ENCODE data around the gene USP24.
"Not testable (repeated sequence)": the region's sequence is repeated elsewhere in the genome, so short reads cannot be mapped to it uniquely, and the experiment has no call there.

USP24 gene

DNA sequence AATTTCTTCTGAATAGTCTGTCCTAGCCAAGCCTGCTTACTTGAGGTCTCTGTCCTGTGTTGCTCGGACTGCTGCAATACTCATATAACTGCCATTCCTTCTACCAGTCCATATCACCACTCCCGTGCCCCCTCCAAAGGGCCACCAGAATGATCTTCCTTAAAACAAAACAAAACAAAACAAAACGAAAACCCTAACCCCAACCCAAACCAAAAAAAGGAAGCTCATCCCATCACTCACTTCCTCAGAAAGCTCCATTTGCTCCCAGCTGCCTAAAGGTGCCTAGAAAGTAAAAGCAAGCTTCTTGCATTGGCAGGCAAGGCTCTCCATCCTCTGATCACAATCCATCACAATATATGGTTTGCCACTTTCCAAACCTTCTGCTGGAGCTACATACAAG is 20.3 kb downstream of the USP24 start:
- DNase-seq, result no peak

DNA sequence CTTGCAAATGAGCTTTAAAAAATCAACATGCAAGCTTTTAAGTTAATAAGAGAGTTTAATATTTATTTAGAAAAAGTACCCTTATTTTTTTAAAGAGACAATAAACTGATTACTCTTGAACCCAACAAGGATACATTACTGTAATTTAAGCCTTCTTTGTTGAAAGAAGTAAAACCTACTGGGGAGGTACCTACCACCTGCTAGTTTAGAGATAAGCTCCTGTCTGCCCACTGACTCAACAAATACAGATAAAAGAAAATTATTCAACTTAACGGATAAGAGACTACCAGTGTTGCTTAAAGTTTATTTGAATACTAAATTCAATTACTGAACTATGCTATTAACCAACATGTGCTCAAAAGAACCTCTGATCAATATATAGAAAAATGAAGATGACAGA is 23.1 kb downstream of the USP24 start:
- no peak for DNase-seq

DNA sequence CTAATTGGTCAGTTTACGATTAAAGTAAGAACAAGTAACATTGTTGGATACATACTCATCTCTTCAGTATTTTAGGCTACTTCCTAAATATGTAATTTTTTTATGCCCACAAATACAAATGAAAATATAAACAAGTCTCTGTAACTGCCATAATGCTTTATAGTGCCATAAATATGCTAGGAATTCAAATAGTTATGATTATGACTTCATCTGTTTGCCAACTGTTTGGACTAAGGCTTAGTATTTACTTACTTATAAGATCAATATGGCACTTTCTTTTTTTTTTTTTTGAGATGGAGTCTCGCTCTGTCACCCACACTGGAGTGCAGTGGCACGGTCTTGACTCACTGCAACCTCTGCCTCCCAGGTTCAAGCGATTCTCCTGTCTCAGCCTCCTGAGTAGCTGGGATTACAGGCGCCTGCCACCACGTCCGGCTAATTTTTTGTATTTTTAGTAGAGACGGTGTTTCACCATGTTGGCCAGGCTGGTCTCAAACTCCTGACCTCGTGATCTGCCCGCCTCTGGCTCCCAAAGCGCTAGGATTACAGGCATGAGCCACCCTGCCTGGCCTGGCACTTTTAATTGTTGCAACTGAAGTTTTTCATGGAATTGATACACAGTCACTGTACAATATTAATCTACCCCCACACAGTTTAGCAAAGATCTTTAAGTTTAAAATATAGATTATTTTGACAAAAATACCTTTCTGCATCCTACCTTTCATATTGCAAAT is 23.8 kb downstream of the USP24 start:
- DNase-seq, result not testable (repeated sequence)

DNA sequence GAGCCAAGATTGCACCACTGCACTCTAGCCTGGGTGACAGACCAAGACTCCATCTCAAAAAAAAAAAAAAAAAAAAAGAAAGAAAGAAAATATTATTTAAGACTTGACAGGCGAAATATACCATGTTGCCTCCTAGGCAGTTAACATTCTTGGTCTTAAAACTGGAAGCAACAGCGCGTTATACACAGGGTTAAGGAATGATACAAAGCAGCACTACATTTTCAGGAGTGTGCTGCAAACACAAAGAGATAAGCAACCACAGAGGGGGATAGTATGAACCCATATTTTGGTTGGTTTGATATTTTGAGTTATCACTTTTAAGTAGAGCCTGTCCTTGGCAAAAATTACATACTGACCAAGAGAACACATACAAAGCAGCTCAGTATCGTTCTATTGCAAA is 25.1 kb downstream of the USP24 start:
- no peak for DNase-seq

DNA sequence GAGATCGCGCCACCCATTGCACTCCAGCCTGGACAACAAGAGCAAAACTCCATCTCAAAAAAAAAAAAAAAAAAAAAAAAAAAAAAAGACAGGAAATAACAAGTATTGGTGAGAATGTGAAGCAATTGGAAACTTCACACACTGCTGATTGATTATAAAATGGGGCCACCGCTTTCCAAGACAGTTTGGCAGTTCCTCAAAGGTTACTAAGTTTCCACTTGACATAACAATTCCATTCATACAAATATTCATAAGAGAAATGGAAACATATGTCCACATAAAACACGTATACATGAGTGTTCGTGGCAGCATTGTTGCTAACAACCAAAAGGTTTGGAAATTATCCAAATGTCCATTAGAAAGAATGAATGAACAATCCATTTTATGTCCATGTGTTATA is 26.3 kb downstream of the USP24 start:
- DNase-seq, result no peak

DNA sequence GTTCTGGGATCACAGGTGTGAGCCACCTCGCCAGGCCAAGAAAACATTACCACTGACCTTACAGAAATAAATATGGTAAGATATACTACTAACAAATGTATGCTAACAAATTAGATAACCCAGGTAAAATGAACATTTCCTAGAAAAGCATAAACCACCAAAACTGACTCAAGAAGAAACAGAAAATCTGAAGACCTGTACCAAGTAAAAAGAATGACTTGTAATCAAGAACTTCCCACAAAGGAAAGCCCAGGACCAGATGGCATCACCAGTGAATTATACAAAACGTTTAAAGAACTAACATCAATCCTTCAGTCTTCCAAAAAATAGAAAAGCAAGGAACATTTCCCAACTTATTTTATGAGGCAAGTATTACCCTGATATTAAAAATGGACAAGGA is 29.3 kb downstream of the USP24 start:
- DNase-seq, result no peak

DNA sequence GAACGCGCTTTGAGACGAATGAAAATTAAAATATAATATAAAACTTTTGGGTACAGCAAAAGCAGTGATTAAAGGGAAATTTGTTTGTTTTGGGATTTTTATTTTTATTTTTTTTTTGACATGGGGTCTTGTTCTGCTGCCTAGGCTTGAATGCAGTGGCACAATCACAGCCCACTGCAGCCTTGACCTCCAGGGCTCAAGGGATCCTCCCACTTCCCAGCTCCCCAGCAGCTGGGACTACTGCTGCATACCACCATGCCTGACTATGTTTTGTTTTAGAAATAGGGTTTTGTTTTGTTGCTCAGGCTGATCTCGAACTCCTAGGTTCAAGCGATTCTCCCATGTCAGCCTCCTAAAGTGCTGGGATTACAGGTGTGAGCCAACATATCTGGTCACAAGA is 30.3 kb downstream of the USP24 start:
- no peak for DNase-seq

DNA sequence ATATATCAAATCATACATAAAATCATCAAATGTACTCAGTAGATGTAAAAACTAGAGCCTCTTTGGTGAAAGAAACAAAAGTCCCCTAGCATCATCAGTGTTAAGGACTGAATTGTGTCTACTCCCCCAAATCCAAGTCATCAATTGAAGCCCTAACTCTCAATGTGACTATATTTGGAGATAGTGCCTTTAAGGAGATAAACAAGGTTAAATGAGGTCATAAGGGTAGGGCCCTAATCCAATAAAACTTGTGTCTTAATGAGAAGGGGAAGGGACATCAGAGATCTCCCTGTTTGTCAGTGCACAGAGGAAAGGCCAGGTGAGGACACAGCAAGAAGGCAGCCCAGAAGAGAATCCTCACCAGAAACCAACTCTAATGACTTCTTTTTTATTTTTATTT is 33.5 kb downstream of the USP24 start:
- DNase-seq, result no peak

DNA sequence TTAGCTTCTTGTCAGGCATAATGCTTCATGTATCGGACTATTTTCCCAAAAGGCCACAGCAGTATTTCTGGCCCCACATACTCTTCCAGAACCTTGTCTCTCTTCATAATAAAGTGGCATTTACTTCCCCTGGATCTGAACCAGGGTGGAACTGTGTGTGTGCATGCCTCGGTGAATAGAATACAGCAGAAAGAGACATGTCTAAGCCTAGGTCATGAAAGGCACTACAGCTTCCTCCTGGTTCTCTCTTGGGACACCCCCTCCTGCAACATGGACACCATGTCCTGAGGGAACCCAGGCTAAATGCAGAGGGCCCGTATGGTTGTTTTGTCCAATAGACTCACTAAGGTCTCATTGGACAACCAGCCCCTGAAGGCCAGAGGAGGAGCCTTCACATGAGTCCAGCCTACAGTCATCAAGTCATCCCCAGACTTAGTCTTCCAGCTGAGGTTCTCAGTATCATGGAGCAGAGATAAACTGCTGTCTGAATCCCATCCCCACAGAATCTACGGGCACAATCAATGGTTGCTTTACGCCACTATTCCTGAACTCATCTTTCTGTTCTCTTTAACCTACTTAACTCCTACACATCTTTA is 35.0 kb downstream of the USP24 start:
- DNase-seq, result no peak

DNA sequence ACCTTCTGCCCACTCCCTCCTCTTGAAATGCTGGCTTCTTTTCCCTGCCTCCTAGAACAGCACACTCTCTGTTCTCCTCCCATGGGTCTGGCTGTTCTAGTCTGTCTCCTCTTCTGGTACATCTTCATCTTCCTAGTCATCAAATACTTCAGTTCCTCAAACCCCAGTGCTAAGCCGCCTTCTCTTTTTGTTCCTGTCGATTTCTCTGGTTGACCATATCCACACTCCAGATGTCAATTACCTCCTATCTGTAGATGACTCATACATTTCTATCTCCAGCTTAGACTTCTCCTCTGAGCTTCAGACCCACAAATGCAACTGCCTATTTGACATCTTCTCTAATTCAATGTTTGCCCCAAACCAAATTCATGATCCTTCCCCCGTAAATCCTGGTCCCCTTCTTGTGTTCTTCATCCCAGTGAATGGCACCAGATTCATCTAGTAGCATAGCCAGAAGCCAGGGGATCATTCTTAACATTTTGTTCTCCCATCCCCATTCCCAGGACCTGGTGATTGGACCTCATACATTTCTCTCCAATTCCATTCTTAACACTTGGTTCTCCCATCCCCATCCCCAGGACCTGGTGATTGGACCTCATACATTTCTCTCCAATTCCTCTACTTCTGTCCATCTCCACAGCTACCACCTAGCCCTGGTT is 35.9 kb downstream of the USP24 start:
- no peak for DNase-seq

DNA sequence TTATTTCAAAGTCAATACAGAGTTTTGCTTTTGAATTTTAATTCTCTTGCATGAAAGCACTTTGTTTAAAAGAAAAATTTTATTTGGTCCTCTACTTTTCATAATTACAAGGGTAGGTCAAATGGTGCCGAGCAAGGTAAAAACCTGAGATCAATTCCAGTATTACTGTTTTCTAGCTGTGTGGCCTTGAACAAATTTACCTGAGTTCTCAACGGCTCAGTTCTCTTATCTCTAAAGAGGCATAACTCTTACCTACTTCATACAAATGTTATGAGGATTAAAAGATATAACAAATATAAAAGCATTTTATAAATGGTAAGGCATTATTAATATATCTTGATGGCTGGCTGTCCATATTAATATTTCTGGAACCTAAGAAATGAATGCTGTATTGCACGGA is 42.5 kb downstream of the USP24 start:
- DNase-seq, result no peak

DNA sequence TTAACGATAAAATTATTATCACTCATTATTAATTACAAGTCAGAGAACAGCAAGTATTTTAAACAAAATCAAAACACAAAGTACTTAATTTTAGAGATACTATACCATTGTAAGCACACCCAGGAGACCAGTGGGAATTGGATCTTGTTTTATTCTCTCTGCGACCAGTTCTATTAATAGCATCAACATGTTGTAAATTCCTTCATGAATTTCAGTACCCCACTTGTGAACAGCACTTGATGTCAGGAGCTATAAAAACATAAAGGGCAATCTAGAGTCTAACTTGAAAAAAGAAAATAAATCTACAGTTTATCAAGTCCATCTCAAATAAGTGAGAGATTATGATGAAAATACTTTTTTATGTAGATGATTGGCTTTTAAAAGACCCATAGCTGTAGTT is 42.9 kb downstream of the USP24 start:
- DNase-seq, result no peak

DNA sequence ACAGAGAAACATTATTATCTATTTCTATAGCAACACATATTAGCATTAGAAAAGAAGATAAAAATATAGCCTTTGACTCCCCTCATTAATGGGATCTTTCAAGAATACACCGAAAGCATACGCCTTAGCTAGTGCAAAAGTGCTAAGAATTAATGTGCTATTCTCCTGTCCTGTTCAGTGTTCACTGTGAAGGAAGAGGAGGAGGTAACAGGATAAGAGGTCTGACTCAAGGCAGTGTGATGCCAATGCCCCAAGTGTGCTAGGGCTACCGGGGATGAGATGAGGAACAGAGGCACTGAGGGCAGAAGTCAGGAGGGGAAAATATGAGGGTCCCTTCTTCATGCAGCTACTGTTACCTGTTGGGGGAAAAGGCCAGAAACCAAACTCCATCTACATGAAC is 43.5 kb downstream of the USP24 start:
- DNase-seq, result no peak

DNA sequence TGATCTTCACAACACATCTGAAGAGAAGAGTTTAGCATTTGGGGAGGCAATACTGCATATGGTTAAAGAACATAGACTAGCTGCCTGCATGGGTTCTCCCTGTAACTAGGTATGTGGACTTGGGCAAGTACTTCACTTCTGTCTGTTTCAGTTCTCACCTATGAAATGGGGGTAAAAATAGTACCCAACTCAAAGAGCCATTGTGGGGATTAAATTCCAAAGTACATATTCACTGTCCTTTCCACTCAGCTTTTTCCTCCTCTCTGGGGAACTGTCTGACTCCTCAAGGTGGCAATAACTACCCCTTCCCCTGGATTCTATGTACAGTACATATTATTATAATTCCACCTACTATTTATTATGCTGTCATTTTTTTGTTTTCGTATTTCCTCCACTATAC is 44.7 kb downstream of the USP24 start:
- no peak for DNase-seq

DNA sequence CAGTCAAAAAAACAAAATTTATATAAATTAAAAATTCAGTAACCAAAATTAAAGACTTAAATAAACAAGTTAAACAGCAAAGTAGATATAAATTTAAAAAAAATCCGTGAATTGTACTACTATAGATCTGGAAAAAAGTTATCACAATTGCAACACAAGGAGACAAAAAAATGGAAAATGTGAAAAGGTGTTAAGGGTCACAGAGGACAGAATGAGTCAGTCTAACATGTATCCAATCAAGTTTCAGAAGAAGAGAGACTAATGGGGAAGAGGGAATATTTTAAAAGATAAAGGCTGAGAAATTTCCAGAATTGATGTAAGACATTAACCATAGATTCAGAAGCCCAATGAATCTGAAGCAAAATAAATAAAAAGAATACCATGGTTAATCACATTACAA is 46.0 kb downstream of the USP24 start:
- no peak for DNase-seq

DNA sequence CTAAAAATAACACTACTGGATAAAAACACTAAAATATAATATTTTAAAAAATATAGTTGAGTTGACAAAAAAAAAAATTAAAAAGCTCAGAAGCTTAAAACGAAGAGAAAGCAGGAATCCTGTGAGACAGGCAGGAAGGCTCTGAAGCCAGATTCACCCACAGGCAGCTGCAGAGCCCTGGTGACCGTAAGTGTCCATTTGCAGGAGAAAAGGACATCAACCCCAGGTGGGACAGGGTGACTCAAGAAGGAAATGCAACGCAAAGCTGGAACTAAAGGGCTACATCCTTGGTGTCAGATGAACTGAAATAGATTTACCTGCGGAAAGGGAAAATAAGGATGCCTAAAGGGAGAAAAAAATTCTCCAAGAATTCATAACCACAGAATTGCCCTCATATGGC is 46.8 kb downstream of the USP24 start:
- DNase-seq, result no peak

DNA sequence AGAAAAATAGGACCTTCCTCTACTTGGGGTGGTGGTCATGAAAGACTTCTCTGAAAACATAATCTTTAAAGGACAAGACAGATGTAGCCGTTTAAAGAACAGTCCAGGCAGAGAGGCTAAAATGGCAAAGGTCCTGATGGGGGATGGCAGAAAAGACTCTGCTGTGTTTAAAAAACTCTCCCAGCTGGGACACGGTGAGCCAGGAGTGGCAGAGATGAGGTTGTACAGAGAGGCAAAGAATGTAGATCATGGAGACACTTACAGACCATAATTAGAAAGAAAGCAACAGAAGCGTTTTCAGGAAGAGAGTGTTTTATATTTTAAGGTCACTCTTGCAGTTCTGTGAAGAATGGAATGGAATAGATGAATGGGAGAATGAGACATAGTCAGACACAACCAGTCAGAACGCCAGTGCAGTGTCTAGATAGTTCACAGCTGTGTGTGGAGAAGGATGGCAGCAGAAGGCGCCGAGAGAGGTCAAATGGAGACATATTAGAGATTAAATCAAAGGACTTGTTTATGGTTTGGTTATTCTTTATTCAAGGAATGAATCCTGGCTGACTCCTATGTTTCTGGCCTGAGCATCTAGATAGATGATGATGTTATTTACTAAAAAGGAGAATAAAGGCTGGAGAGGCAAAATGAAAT is 47.8 kb downstream of the USP24 start:
- no peak for DNase-seq

DNA sequence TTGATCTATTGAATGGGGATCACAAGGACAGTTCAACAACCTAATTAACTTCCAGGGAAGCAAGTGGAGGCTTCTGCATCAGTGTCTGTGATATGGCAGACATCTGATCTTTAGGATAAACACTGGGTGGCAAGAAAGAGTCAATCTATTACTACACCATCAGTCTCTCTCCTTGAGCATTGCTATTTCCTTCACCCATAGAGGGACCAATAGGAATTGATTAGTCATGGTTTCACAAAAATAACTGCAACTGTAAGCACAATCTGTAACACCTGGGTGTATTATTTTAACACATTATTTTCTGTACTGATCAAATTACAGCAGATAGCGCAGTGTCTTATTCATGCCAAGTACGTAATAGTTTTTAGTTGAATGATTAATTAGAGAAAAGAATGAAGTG is 50.3 kb downstream of the USP24 start:
- no peak for DNase-seq

DNA sequence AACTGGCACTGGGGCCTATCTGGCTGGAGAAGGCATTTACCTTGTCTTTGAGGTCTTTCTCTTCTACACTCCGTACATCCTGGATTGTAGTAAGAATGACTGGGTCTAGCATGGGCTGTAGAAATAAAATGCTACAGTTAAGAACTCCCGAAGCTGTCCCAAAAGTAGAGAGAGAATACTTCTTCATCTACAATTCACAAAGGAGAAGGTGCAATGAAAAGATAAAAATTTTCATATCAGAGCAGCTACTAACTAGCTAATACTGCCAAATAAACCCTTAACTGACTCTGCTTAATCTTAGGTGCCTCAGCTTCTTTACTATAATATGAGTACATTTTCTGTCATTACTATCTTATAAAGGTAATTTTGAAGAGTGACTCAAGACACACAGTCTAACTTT is 55.6 kb downstream of the USP24 start:
- no peak for DNase-seq

DNA sequence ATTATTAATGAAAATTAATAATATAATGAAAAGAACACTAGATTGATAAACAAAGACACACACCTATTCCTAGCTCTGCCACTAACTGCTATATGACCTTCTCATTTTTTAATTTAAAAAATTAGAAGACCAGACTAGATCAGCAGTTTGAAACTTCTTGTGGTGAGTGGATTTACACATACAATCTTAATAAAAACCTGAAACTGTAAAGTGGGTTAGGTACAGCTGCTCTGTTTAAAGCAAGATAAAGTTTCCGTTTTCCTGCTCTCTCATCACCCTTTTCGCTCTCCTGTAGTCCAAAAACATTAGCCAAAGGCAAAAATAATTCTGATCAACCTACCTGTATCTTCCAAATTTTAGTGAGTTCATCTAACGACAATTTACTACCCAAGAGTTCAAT is 58.6 kb downstream of the USP24 start:
- no peak for DNase-seq

DNA sequence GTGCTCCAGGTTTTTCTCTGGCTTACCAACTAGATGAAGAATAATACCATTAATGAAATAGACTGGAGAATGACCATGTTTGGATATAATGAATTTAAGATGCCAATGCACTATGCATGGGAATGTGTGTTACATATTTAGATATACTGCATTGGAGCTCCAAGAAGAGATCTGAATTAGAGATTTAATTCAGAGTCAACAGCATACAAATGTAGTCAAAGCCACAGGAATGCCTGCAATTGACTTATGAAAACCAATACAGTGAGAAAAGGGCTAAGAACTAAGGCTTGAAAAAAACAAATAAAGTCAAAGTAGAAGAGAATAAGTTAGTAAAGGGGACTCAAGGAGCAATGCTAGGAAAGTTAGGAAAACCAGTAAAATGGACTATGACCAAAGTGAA is 59.1 kb downstream of the USP24 start:
- no peak for DNase-seq

DNA sequence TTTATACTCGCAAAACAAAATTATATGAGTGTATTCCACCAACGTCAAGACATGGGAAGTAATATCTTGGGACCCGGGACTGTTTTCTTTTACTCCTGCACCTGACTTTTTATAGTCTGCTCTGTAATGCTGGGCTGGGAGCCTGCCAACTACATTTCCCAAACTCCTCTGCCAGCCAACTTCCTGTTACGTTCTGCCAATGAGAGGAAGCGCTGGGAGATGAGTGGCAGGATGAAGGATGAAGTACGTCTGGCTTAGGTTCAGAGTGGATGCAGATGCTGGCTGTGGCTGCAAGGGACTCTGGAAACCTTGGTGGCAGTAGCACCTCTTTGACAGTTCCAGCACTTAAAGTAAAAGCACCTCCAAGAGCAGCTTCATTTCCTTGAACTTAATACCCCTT is 59.6 kb downstream of the USP24 start:
- DNase-seq, result no peak

DNA sequence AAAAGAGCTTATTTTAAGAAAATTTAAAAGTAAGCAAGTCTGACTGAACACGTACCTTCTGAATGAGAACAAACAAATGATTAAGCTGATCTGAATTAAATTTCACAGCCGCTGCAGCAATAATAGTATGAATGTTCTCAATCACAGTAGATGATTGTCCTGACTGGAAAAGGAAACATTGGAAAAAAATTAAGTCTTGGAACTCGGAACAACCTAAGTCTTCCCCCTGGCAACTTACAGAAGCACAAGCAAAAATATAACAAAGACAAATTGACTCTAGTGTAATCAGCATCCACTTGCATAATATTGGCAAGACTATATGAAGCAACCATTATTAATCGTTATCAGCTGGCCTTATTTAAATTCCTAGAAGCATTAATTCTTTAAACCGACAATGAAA is 60.5 kb downstream of the USP24 start:
- DNase-seq, result no peak

DNA sequence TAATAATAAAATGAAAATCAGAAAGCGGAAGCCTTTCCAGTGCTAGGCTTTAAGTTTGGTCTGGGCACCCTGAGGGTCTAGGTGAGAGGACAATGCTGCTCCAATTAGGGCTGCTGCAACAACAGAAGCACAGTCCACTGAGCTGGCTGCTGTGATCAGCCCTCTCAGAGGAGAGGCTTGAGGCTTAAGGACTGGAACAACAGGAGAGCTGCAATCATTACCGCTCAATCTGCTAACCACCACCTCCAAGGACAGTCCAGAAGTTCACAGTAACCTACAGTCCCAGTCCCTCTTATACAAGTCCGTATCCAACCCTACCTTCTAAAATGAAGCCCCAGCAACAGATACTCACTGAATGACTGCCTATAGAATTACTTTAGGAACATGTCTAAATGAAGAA is 62.1 kb downstream of the USP24 start:
- no peak for DNase-seq

Data from activated CD4-positive, alpha-beta T cell treated with anti-CD3 and anti-CD28 coated beads for 48 hours (primary cell).